CD14-positive monocyte (primary cell): ENCODE results near the gene SS18L1. TPM values are rescaled to one million over a fixed set of nuclear protein-coding genes. Genes with fewer than 3 reads are reported as not detected.

ENCODE experiments used
- DNase-seq, 3 donors: peaks; one replicate each; pipeline ENCODE4 v3.0.0-alpha.2; 2011 to 2022
- H2AFZ ChIP-seq: 2 replicates; pipeline ENCODE4 v1.6.0; 2012; ENCODE audit warnings: mild to moderate bottlenecking, low read depth, low read length, inconsistent platforms; ENCODE audit not compliant: insufficient read depth, poor library complexity, severe bottlenecking
- H3K27ac ChIP-seq, 2 donors: 1 replicate in 1 of 2; 2 replicates in 1 of 2; pipeline ENCODE4 v1.5.1; 2012 to 2013; ENCODE audit warnings: low read length in 2 of 2, control low read depth in 1 of 2, inconsistent platforms in 1 of 2, low read depth in 1 of 2, mild to moderate bottlenecking in 1 of 2
- H3K27me3 ChIP-seq, 2 donors: one replicate each; pipeline versions ENCODE4 v1.6.0 to v1.6.1; 2011 to 2013; ENCODE audit warnings: low read length in 2 of 2; ENCODE audit not compliant: control insufficient read depth in 2 of 2, insufficient read depth in 2 of 2
- H3K36me3 ChIP-seq, 2 donors: replicated peaks in 1 of 2; 1 replicate in 1 of 2; 2 replicates in 1 of 2; pipeline versions ENCODE4 v1.5.1 to v1.6.1; 2012 to 2013; ENCODE audit warnings: low read length in 2 of 2, control low read depth in 1 of 2, inconsistent platforms in 1 of 2, mild to moderate bottlenecking in 1 of 2; ENCODE audit not compliant: insufficient read depth in 2 of 2, control insufficient read depth in 1 of 2
- H3K4me1 ChIP-seq, 2 donors: 1 replicate in 1 of 2; 2 replicates in 1 of 2; pipeline versions ENCODE4 v1.5.1 to v1.6.1; 2012 to 2013; ENCODE audit warnings: low read length in 2 of 2, control low read depth in 1 of 2, inconsistent platforms in 1 of 2, mild to moderate bottlenecking in 1 of 2, moderate library complexity in 1 of 2; ENCODE audit not compliant: insufficient read depth in 2 of 2, control insufficient read depth in 1 of 2
- H3K4me2 ChIP-seq: replicated peaks from 2 replicates; pipeline ENCODE3; 2012; ENCODE audit warnings: low read length, moderate library complexity, mild to moderate bottlenecking; ENCODE audit not compliant: poor library complexity, severe bottlenecking; ENCODE audit errors: extremely low read depth
- H3K4me3 ChIP-seq, 3 experiments: fragments of 200-600 bp in 1 of 3; sonication (generic) in 1 of 3; replicated peaks in 1 of 3; 1 replicate in 2 of 3; 2 replicates in 1 of 3; pipeline ENCODE4 v1.5.1; 2011 to 2013; ENCODE audit warnings: low read length in 3 of 3, mild to moderate bottlenecking in 3 of 3, control low read depth in 2 of 3, low read depth in 2 of 3, inconsistent platforms in 1 of 3, moderate library complexity in 1 of 3
- H3K79me2 ChIP-seq: 2 replicates; pipeline ENCODE4 v1.6.0; 2012; ENCODE audit warnings: mild to moderate bottlenecking, control low read depth, inconsistent platforms, low read length, moderate library complexity; ENCODE audit not compliant: insufficient read depth
- H3K9ac ChIP-seq: 2 replicates; pipeline ENCODE4 v1.6.0; 2017; ENCODE audit warnings: low read length, mild to moderate bottlenecking; ENCODE audit not compliant: insufficient read depth, poor library complexity, severe bottlenecking
- H3K9me3 ChIP-seq, 2 donors: replicated peaks in 1 of 2; 1 replicate in 1 of 2; 2 replicates in 1 of 2; pipeline versions ENCODE4 v1.5.1 to v1.6.1; 2012 to 2013; ENCODE audit warnings: low read length in 2 of 2, control low read depth in 1 of 2; ENCODE audit not compliant: control insufficient read depth in 1 of 2, insufficient read depth in 1 of 2
- H4K20me1 ChIP-seq: 2 replicates; pipeline ENCODE4 v1.6.0; 2012; ENCODE audit warnings: mild to moderate bottlenecking, low read length, control low read depth, moderate library complexity; ENCODE audit not compliant: insufficient read depth
- H3K27ac Mint-ChIP-seq, 7 donors: one replicate each; pipeline ENCODE4 v1.8.0; 2020; ENCODE audit warnings: mild to moderate bottlenecking in 7 of 7, mixed read lengths in 7 of 7, moderate library complexity in 6 of 7, inconsistent platforms in 2 of 7
- H3K27me3 Mint-ChIP-seq, 3 donors: one replicate each; pipeline ENCODE4 v1.8.0; 2021 to 2022; ENCODE audit warnings: low read depth in 3 of 3, mild to moderate bottlenecking in 3 of 3, mixed read lengths in 3 of 3, moderate library complexity in 3 of 3, inconsistent platforms in 1 of 3
- H3K36me3 Mint-ChIP-seq, 2 donors: one replicate each; pipeline ENCODE4 v1.8.0; 2020; ENCODE audit warnings: mixed read lengths in 2 of 2, inconsistent platforms in 1 of 2, mild to moderate bottlenecking in 1 of 2
- H3K4me1 Mint-ChIP-seq: one replicate; pipeline ENCODE4 v1.8.0; 2020; ENCODE audit warnings: mild to moderate bottlenecking, mixed read lengths
- H3K4me3 Mint-ChIP-seq, 2 donors: one replicate each; pipeline ENCODE4 v1.8.0; 2020; ENCODE audit warnings: mild to moderate bottlenecking in 2 of 2, mixed read lengths in 2 of 2, moderate library complexity in 1 of 2
- H3K9me3 Mint-ChIP-seq, 7 donors: one replicate each; pipeline ENCODE4 v1.8.0; 2020 to 2022; ENCODE audit warnings: mixed read lengths in 7 of 7, mild to moderate bottlenecking in 6 of 7, moderate library complexity in 6 of 7, inconsistent platforms in 2 of 7
- CTCF ChIP-seq: fragments of 200-600 bp; IDR thresholded peaks from one replicate; pipeline ENCODE4 v1.8.0; 2022; ENCODE audit warnings: antibody characterized with exemption, mild to moderate bottlenecking
- WGBS: methylation state at CpG from one replicate; pipeline ENCODE4 v1.1.5; 2013; ENCODE audit warnings: missing lambda C conversion rate; ENCODE audit not compliant: insufficient coverage; 5-methylcytosine and 5-hydroxymethylcytosine counted together
- intact Hi-C, 2 donors: fragments of 100-400 bp; cut with micrococcal nuclease; formaldehyde crosslinking; loops; one replicate each; pipeline versions ENCODE4 v1.15.0 to v1.15.1; 2023
- polyA plus RNA-seq, 3 donors: library from polyadenylated mRNA; depleted of rRNA in 1 of 3; unstranded in 2 of 3; stranded (reverse) in 1 of 3; fragments of 300-500 nt in 2 of 3; fragments of >200 nt in 1 of 3; fragmentation: Illumina TruSeq in 2 of 3; gene quantifications; 1 replicate in 2 of 3; 2 replicates in 1 of 3; pipeline ENCODE4 v1.2.3, GENCODE V29; 2012 to 2021

The SS18L1 gene
- polyA plus RNA-seq, 3 donors, result 0.75 to 16.5 (median 1.1) TPM

- peaks cover 19% of the 10 kb centered on the region for H3K4me1 Mint-ChIP-seq
- DNase-seq, result no peak
- under 1% methylated on average over 75 of the region's 77 CpGs for WGBS
Measured at GRCh38 chr20:62122654-62123449, 20.7 kb upstream of the SS18L1 start.

More at GRCh38 chr20:62122654-62123449, 20.7 kb upstream of the SS18L1 start:
- H4K20me1 ChIP-seq, result peaks cover 40% of the 10 kb centered on the region
- peaks cover 17 to 27% of the 10 kb centered on the region in 2 donors for H3K4me1 ChIP-seq
- Mint-ChIP-seq H3K27me3 (peaks cover 6 to 15% (median 11%) of the 10 kb centered on the region in 3 donors), H3K4me3 (peak overlapping the region; percentile 84 to 89), H3K27ac (peak overlapping the region in 6 of 7 donors; percentile 42 to 84 (median 64)), H3K9me3 (no peaks in the 10 kb centered on the region), H3K36me3 (peaks cover 36 to 38% of the 10 kb centered on the region in 2 donors)
- intact Hi-C loops, result loop anchor here (2.0 to 10.0 kb wide), 5 partner anchors 14 to 182 kb away; partner anchors contain the start of genes ADRM1 (in 1 of the 2), MTG2 (in 1 of the 2) and OSBPL2 (in 1 of the 2)
- H3K9ac ChIP-seq, result peak overlapping the region; percentile 64
- H2AFZ ChIP-seq, result peak overlapping the region; percentile 65
- H3K36me3 ChIP-seq, result peaks cover 33 to 41% of the 10 kb centered on the region in 2 donors
- H3K4me3 ChIP-seq, result peak overlapping the region; percentile 52 to 81 (median 71)
- peak overlapping the region; percentile 94 for H3K4me2 ChIP-seq
- peaks cover 0 to 3% of the 10 kb centered on the region in 2 donors for H3K27me3 ChIP-seq
- no peaks in the 10 kb centered on the region for H3K9me3 ChIP-seq
- H3K79me2 ChIP-seq, result peaks cover 30% of the 10 kb centered on the region
- TF ChIP-seq CTCF, result no peak
- peak overlapping the region in 1 of 2 donors; percentile 14 for H3K27ac ChIP-seq
